Mesenteric fat pad (tissue), 1 donor: Measurements from ENCODE around the gene MARCOL. TPM values are rescaled to one million over a fixed set of nuclear protein-coding genes. Genes with fewer than 3 reads are reported as not detected.

Source experiments
- DNase-seq: peaks from one replicate; pipeline ENCODE4 v3.0.0-alpha.2; 2020; ENCODE audit warnings: low spot score
- long read RNA-seq: library from polyadenylated mRNA; unstranded; transcript quantifications from one replicate; pipeline ENCODE4 v2.0.0, GENCODE V29; 2020
- total RNA-seq: library from RNA; stranded (reverse); fragmentation: NEBNext Ultra II Directional; extraction: Animal tissue kit (Norgen Biotek cat#: 25700); gene quantifications from one replicate; pipeline ENCODE4 v1.2.1, GENCODE V29; 2021
- donor health status: DM: yes; HTN: yes; CAD: no.

Gene MARCOL
- not detected for total RNA-seq
- long read RNA-seq = 0 reads

GRCh38 chr5:148238418-148238794 is at the start of gene MARCOL:
Gene MARCOL, plus strand, starts transcription at chr5:148238525. Its CDS starts 73 bp downstream, at chr5:148238598.
- DNase-seq = no peak

- no peak for DNase-seq
Observed at GRCh38 chr5:148191010-148191409, 47.3 kb upstream of the MARCOL start.

DNA sequence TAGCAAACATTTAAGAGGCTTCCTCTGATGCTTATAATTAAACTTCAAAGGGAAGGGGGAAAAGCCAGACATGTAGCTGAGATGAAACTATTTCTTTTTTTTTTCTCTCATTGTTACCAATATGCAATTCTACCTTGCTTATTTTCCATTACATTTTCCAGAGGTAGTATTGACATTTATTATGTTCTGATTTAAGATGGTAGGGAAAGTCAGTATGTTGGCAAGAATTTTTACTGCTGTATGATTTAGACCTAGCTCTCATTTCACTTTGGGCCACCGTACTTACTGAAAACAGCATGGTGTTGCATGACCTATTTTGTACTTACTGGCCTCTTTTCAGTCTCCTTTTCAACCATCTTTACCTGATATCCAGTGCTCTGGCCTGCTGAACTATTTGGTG is 45.1 kb upstream of the MARCOL start:
- no peak for DNase-seq

DNA sequence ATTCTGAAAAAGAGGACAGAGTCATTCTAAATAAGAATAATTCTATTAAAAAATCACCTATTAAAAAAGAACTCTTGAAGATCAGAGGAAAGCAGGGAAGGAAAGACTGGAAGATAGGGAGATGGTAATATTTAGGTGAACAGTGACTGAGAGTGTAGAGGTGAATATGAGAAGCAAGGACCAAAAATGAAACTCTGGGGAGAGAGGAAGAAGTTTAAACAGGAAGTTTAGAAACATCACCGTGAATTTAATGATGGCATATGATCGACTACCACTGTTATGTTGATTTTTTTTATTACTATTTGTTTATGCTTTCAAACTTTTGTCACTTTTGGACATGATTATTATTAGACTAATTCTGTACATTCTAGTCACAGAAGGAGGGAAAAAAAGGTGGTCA is 37.2 kb upstream of the MARCOL start:
- no peak for DNase-seq

GRCh38 chr5:148202531-148203203 is 35.7 kb upstream of the MARCOL start, which contains the start of gene SPINK6:
Gene SPINK6, plus strand, starts transcription at chr5:148203042. Its CDS starts 55 bp downstream, at chr5:148203097.
- no peak for DNase-seq

DNA sequence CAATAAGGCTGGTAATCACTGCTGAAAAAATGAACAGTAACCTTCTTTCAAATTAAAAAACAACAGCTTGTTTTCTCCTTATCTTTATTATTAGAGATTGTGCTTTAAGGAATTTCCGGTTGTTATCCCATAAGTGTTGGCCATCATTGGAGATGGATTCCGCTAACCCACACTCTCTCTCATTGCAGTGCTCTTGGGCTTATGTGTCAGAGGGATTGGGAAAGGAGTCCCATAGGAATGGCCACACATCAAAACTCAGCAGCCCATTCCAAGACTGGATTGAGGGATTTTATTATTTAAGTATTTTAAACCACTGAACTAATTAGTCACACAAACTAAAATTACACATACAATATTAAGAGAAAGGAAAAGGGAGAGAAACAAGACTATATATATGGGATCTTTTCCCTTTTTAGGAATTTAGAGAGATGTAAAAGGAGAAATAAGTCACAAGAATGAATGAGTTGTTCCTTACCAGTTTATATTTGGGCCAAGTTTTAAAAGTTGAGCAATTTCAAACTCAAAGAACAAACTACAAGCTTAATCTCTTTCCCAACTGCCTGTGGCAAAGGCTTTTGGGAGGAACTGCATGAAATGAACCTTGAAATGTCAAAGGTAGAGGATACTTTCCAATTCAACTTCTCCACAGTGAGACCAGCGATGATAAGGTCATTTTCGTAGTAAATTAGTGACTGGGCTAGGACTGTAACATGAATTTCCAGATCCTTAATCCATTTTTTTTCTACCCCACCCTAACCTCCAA is 33.1 kb upstream of the MARCOL start:
- DNase-seq = no peak

- DNase-seq = no peak
Observed at GRCh38 chr5:148205865-148206264, 32.5 kb upstream of the MARCOL start.

DNA sequence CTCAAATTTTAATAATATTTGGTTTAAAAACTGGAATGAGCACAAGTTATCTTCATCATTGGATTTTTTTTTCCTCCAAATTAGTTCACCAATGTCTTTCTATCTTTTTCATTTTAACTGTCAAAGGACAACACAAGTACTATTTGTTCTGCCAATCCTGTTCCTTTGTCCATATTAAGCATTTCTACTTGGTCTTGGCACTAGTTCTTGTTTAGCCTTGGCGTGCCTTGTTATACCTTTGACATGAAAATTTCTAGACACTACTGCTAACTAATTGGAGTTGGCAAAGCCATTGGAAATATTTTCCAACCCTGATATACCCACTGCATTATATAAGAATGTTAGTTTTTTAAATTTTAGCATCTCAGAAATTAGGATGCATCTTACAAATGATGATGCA is 31.7 kb upstream of the MARCOL start:
- no peak for DNase-seq

DNA sequence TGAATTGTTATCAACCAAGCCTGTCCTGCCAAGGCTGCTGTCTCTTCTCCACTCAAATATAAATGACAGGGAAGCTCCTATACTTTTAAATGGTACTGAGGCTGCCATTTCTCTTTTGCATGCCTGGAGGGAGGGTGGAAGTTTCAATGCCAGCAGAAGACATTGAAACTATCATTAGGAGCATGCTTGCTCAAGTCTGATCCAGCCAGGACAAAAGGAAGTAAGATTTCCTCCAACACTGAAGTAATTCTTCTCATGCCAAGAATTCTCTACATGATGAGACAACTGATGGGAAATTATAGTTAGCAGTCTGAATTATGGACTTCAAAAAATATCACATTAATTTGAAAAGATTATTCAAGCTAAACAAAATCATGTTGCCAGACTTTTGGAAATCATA is 30.1 kb upstream of the MARCOL start:
- DNase-seq = no peak

- no peak for DNase-seq
Observed at GRCh38 chr5:148209151-148209770, 29.1 kb upstream of the MARCOL start.

DNA sequence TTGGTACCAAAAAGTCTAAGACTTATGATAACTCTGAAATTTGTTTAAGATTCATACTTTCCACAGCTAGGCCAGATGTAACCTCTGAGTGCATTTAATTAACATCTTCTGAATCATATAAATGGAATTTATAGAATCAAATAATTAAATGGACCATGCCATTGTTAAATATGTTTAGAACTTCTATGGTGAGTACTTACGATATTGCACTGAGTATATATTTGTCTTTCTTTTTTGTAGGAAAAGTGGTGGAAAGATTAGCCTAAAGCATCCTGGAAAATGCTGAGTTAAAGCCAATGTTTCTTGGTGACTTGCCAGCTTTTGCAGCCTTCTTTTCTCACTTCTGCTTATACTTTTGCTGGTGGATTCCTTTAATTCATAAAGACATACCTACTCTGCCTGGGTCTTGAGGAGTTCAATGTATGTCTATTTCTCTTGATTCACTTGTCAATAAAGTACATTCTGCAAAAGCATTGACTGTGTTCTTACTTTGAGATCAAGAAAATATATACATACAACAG is 23.6 kb upstream of the MARCOL start:
- no peak for DNase-seq

- DNase-seq = no peak
Observed at GRCh38 chr5:148221508-148221907, 16.8 kb upstream of the MARCOL start.

DNA sequence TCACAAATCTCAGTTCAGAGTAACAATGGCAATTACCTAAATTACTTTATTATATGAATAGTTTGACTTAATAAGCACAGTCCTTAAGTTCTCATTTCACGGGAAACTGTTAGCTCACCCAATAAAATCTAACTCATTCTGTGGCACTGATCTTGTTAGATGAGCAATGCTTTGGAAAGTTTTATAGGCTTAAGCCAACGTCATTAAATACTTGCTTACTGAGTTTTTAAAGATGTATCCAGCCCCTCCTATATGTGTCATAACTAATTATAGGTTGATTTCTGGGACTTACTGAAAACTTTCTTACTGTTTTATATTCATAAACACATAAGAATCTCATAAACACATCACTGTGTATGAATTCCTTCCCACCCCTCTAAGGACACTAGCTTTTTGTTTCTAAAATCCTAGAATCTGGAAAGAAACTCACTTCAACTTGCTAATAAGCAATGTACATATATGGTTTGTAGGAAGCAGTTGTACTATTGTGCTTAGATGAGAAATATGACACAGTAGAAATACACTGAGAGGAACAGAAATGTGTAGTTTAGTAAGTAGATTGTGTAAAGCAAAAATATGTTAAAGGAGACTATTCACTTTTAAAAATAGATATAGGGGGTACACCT is 14.1 kb upstream of the MARCOL start:
- no peak for DNase-seq

DNA sequence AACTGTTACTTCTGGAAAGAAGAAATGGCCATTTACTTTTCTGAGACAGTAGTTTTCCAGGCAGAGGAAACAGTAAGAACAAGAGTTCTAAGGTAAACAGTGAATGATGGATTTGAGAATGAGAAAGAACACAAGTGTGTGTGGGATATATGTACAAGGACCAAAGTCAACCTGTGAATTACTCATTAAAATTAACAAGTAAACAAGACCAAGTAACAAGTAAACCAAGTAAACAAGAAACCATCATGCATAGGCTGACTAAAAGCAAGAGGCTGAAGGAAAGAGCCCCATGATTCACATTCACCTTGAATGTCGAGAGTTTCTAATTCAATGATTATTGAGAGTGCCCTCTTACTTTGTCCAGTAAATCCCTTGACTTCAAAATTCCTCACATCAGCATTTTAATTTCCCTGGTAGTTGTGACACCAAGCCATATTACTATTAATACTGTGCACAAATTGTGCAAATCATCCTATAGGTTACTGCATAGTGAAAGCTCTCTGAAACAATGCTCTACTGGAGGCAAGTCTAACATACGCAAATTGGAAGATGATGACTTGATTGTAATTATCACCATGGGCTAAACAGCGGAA is 9.8 kb upstream of the MARCOL start:
- DNase-seq = no peak

GRCh38 chr5:148229840-148230239 is 8.5 kb upstream of the MARCOL start:
- DNase-seq = no peak

DNA sequence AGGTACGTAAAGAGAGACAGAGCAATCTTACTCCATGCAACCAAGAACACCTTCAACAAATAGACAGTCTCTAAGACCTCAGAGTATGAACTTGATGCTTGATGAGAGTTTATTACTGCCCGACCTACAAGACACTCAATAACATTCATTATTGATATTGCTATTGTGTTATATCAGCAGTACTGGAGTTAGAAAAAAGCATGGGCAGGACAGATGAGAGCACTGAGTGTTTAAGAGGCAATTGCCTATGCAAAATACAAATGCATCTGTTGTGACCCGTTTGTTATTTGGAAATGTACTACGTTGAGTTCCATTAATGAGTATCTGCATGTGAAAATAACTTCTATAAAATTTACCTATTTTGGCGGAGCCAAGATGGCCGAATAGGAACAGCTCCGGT is 8.1 kb upstream of the MARCOL start:
- no peak for DNase-seq

DNA sequence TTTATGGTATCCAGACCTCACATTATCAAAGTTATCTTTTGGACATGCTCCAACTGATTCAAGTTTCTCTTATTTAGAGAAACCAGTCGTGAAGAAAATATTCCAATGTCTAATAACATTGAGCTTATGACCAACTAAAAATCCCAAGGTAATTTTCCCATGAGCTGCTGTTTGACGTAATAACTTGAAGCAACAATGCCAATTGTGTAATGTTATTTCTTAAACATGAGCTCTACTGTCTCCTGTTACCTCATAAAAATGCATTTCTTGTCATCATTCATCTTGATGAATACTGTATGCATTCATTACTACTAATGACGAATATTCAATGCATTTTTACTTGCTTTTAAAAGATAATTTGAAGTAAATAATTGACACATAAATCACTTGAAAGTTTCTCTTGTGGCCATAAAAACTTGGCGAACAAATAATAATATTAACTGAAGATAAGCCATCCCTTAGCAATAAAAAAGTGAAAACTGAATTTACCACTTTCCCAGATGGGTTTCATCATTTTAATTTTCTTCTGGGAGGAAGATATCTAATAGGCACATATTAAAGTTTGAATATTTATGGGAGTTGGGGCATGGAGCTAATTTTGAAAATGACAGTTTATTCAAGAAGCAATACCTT is 424 bp upstream of the MARCOL start:
- no peak for DNase-seq

- no peak for DNase-seq
Observed at GRCh38 chr5:148248894-148249293, 10.6 kb downstream of the MARCOL start.

DNA sequence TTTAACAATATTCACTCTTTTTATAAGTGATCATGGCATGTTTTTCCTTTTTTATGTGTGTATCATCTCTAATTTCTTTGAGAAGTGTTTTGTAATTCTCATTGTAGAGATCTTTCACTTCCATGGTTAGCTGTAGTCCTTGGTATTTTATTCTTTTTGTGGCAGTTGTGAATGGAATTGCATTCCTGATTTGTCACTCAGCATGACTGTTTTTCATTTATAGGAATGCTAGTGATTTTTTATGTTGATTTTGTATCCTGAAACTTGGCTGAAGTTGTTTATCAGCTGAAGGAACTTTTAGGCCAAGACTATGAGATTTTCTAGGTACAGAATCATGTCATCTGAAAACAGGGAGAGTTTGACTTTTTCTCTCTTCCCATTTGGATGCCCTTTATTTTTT is 17.1 kb downstream of the MARCOL start:
- no peak for DNase-seq

DNA sequence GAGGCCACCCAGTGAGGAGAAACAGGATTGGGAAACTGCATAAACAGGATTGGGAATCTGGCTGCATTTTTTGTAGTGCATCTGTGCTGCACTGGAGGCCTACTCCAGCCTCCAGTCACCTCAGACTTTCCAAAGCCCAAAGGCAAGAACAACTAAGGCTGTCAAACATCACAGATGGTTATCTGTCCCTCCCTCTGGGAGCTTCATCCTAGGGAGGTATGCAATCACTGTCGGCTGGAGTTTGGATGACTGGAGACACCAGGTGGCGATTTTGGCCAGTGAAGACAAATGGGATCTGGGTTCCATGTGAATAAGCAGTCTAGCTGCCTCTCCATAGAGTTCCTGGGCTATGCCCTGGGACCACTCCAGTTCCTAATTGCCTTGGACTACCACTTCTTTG is 21.0 kb downstream of the MARCOL start:
- DNase-seq = no peak

DNA sequence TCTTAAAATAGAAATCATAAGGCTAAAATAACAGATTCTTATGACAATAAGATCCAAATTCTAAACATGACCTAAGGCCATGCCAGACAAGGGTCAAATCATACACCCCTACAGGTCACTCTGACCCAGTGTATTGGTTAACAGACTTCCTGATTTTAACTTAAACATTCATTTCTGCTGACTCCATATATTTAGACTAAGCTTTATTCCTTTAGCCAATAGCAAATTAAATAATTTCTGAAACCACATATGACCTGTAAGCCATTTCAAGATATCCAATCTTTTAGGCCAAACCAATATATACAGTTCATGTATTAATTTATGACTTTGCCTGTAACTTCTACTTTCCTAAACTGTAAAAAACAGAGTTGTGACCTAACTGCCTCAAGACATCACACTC is 22.9 kb downstream of the MARCOL start:
- no peak for DNase-seq
